GM18861 (cell line): ENCODE data around the gene AKAP8L.
"Not testable (repeated sequence)": the region's sequence is repeated elsewhere in the genome, so short reads cannot be mapped to it uniquely, and the experiment has no call there.

Experiments
- ATAC-seq: cut with Tn5 transposase; IDR thresholded peaks from one replicate; pipeline ENCODE4 v1.9.1; 2021; ENCODE audit not compliant: unreplicated experiment

The AKAP8L gene

DNA sequence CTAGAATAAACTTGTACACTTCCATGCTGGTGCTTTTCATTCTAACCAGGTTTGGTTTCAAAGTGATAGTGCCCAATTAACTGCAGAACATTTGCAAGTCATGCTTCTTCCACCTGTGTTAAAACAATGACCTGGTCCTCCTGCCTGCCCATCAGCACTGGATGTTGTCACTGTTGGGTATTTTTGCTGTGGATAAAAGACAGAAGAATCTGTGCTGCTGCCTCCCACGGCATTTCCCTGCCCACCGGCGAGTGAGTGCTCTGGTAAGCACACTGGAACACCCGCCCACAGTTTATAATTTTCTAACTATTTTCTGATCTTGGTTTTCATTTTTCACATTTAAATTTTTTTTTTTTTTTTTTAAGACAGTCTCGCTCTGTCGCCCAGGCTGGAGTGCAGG is 36.9 kb downstream of the AKAP8L start:
- no peak for ATAC-seq

DNA sequence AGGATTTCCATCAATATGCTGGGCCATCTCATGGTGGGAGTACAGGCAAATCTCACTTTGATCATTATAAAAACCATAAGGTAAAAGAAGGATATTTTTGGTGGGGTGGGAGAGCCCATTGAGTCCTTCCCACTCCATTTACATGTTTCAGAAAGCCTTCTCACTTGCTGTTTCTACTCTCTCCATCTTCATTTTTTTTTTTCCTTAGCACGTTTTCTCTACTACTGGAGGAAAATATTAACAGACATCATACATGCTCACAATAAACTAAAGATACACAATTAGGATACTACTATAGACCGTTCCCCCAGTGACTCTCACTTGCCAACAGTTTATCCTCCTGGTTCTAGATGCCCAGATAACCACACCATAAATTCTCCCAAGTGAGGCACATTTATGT is 37.4 kb downstream of the AKAP8L start:
- ATAC-seq = no peak

DNA sequence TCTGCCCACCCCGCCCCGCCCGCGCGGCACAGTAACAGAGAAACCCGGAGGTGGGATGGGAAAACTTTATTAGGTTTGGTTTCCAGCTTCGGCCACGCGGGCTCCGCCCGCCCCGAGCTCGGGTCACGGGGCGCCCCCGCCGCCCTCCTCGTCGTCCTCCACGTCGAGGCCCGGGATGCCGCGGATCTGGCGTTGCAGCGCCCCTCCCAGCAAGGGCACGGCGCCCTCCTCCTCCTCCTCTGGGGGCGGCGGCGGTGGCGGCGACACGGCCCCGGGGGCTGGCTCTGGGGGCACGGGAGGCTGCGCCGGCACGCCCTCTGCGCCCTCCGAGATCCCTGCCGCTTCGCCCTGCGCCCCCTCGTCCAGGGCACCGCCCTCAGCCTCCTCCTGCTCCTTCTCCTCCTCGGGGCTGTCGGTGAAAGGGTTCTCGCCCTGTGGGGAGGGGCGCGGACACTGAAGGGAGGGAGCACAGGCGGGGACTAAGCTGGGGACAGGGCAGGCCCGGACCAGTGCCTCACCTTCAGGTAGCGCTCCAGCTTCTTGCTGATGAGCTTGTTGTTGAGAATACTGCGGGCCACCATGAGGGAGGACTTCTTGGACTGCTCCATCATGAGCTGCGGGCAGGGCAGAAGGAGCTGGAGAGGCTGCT is 38.7 kb downstream of the AKAP8L start:
- peak; percentile 22 for ATAC-seq

DNA sequence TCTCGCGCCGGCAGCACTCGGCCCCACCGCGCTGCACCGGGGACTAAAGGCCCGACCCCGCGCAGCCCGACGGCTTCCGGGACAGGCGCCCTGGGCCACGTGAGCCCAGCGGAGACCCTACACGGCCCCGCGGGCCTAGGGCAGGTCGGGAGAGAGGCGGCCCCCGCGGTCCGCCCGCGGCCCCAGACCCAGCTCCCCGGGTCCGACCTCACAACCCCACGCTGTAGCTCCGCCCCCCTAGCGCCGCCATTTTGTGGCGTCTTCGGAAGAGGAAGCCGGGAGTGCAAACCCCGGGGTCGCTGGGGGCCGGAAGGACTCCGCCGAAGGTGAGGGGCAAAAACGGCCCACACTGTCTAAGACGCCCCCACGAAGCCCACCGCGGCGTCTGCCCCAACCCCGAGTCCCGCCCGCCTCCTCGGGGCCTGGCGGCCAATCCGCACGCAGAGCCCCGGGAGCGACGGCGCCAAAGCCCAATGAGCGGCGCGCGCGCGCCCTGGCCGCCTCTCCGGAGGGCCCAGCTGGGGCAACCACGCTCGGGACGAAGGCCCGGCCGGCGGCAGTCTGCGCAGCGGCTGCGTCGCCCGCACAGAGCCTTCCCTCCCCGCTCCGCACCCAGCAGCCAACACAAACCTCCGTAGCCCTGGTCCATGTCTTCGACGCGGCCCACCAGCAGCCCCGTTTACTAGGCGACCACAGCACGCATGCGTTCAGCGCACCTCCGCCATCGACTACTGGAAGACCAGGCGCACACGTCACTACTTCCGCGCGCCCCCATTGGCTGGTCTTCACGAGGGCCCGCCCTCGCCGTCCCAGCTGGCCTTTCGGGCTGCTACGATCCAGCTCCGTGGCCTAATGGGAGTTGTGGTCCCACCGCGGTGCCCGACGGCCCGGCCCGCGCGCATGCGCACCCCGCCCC is 39.4 kb downstream of the AKAP8L start, which contains the start of gene AKAP8:
Gene AKAP8, minus strand, starts transcription at position 705 of the 916 bp plus-strand sequence. Its CDS starts 56 bp downstream, at position 649.
- ATAC-seq = peak; percentile 72

DNA sequence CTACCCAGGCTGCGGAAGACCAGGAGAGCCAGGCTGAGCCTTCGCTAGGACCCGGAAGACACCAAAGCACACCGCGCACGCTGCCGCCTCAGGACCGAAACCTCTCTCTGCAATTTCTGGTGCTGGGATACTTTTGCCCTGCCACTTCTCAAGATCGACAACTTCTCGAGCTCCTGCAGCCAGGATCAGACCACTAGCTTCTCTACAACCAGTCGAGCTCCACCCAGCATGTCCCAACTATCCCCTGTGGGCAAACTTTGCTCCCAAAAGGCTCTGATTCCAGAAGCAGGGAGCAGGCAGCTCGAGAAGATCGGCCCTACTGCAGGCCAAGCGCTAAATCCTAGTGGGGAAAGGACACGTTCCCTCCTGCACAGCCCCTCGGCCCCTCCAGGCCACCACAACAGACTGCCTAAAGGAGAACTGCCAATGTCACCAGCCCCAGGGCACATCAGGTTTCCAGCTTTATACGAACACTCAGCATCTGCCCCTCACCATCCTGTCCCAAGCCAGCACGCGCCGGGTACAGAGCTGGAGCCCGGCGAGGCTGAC is 40.2 kb downstream of the AKAP8L start:
- no peak for ATAC-seq

DNA sequence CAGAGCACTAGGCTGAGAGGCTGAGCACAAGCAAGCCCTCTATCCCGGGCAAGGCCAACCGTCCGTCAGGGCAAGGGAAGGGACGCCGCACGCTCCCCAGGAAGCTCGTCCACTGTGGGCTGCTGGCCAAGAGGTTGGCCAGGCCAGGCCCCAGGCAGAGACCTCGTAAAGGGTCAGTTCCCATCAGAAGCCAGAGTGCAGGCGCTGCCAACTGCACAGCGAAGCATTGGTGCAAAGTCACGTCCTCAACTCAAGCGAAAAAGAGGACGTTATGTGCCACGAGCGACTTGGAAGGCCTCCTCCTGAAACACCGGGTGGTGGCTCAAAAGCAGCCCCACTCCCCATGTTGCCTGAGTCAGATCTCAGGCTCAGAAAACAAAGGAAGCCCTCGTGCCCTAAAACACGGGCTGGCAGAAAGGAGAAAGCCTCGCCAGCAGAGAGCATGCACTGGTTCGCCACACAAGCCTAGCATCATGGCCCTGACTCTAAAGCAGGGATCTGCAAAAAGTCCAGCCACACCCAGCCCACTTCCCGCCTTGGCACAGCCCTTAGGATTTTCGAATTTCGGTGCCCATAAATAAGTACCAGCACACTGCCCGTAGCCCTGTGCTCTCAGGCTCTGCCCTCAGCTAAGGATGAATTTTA is 43.9 kb downstream of the AKAP8L start:
- ATAC-seq = no peak

DNA sequence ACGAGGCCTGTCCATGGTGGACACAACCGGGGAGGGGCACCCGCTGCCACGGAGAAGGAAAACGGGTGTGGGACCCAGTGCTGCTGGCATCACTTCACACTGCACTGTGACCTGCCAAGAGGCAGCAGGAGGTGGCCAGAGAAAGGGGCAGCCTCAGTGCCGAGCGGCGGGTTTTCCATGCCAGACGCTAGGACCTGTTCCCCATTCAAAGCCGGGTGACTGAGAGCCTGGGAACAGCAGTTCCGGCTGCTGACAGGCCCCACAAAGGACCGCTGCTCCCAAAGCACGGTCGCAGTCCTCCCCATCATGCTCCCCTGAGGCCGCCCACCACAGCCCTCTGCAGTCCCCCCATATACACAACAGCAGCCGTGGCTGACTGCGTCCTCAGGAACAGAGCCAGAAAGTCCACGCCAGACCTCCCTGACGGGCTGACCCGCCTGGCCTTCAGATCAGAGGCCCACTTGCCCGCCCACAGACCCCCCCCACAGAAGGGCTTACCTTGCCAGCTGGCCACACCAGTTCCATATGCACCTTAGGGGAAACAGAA is 44.6 kb downstream of the AKAP8L start:
- no peak for ATAC-seq

DNA sequence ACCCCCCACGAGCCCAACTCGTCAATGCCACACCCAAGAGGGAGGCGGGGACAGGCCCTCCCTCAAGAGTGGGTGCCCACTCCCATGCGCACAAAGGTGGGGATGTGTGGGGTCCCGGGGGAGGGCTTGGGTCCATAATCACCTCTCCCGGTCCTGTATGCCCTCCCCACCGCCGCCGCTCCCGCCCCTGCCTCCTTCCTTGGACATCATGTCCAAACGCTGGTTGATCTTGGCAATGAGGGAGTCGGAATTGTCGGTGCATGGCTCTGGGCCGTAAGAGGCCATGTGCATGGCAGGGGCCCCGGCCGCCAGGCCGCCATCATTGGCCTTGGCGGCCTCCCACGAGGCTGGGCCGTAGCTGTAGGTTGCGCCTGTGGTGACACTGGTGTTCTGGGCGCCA is 45.1 kb downstream of the AKAP8L start:
- no peak for ATAC-seq

DNA sequence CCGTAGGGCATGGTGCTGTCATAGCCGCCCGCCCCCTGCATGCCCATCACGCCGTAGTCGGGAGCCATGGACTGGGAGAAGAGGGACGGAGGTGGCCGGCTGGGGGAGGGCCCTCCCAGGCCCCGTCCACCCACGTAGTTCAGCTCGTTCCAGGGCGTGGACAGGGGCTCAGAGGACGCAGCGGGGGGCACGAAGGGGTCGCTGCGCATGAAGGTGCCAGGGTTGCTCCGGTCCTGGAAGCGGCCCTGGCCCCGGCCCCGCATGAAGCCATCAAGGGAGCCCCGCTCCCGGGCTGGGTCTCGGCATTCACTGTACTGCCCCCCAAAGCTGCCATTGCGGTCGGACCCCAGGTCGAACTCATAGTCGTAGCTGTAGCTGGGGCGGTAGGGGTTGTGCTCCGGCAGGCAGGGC is 45.9 kb downstream of the AKAP8L start:
- no peak for ATAC-seq

DNA sequence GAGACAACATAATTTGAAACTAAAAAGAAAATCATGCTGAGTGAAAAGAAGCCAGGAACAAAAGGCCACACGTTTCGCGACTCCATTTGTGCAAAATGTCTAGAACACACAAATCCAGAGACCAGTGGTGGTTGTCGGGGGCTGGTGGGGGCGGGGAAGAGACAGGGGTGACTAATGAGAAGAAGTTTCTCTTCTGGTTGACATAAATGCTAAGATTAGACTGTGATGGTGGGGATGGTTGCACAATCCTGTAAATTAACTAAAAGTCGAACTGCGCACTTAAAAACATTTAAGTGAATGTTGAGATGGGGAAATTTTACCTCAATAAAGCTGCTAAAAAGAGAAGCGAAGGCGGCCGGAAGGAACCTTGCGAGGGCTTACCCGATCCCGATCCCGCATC is 46.3 kb downstream of the AKAP8L start:
- ATAC-seq = no peak

DNA sequence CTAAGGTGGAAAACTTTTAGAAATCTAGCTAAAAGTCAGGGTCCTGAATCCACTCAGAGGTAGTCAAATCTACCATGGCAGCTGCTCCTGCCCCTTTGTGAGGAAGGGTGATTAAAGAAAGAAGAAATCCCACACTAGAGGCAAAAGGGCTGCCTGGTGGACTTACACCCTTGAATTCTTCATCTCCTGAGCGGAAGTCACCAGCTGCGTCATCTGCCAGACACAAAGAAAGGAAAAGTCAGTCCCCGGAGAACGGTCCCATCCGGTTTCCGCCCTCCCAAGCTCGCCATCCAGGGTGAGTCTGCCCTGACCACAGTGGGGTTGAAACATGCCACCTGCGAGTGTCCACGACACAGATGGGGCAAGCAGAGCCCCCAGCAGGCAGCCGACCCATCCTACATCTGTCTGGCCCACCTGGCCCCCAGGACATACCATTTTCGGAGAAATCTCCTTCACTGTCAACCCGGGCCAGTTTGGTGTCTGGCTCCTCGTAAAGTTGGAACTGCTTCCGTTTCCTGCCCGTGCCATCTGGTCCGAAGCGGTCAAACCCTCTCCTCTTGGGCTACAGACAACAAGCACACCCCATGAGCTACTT is 46.9 kb downstream of the AKAP8L start:
- ATAC-seq = no peak

DNA sequence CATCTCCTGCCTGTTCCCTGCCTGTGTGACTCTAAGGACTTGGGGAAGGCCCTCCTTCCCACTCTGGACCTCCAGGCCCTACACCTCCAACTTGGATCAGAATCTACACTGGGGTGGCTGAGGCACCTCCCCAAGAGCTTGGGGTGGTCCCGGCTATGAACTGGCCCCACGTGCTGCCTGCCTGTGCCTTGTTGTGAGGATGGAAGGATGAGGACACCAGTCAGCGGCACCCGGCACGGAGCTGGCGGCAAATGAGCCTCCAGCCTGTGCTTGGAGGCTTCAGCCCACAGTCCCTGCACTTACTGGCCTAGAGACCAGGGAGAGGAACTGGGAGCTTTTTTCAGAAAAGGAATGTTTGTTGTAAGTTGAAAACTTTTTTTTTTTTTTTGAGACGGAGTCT is 47.7 kb downstream of the AKAP8L start:
- ATAC-seq = no peak

DNA sequence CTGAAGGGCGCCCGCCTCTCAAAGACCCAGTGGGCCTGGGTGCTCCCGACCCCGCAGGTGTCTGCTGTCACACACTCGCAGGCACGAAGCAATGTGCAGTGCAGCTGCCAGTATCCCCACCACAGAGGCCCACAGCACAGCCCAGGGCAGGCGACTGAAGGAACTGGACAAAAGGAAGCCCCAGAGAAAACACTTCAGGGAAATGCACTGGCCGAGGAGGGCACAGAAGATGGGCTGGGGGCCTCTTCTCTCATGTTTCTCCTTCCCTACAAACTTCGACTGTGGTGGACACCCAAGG is 49.2 kb downstream of the AKAP8L start:
- no peak for ATAC-seq

DNA sequence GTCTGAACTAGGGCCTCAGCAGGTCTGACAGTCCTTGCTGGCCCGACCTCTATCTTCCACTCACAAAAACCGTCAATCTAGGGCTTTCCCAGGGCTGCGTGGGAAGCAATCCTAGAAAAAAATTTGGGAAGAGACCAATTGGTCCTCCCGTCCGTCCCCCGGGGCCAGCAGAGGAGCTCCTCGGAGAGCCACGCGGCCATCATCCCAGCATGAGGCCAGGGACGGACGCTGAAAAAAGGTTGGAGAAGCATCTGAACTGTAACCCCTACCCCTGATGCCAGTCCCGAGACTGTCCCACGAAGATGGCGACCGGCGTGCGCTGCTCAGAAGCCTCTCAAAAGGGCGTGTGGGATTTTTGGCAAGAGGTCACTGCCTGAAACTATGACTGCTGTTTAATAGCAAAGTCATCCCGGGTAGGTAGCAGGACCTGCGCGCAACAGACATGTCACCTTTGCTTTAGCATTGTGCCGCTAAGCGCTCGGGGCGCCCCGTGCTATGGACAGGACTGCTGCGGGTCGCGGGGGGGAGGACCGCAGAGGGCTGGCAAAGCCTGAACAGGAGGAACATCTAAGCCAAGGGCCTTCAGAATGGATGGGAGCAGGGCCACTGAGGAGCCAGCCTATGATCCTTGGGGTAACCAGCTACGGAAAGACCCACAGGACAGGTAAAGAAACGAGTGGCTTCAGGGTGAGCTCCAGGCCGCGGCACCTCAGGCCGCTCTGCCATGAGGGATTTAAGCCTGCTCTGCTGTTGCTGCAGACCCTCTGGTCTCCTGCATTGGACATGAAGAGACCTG is 49.8 kb downstream of the AKAP8L start:
- no peak for ATAC-seq

DNA sequence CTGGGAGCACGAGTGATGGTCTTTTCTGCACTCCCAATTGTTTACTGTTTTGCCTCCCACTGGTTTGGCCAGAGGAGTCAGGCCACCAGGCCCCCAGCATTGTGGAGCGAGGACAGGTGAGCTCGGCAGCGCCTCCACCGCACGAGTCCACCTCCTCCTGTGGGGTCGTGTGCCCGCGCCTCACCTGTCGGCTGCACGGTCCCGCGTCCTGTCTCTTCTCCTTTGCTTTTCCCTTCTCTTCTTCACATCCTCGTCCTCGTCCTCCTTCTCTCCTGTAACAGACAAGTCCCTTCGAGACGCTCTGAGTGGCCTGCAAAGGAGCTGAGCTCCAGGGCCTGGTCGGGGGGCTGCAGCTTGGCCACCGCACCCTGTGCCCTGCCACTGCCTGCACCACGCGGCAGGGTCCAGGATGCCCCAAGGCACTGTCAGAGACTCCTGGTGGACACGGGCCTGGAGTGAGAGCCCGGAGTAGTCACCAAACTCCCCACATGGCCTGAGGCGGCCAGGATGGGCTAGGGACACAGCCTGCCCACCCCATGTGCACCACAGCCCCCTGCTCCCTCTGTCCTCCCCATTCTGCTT is 50.6 kb downstream of the AKAP8L start:
- no peak for ATAC-seq

DNA sequence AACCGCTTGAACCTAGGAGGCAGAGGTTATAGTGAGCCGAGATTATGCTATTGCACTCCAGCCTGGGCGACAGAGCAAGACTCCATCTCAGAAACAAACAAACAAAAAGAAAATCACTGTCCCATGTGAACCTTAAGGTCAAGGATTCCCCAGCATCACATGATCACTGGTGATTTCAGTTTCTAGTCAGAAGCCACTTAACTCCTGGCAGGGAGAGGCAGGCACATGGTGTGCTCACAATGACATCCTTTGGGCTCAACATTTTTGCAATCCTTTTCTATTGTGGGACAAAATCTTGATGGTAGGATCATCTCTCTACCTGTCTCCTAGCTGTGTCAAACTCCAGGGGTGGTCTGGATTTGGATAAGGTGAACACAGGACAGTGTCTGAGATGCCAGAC is 51.3 kb downstream of the AKAP8L start:
- ATAC-seq = no peak

DNA sequence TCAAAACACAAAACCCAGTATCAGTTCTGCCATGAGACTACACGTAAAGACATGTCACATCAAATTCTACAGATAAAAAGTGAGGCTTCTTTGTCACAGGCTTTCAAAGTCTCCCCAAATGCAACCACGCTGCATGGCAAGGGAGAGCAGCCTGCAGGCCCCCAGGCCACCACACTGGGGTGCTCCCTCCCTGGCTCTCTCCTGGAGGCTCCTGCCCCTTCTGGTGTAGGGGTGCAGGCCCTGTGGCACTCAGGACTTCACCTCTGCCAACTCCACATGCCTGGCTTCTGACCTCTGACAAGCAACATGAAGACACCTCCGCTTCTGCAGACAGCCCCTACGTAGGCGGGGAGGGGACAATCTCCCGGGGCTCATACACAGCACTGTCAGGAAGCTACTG is 53.5 kb downstream of the AKAP8L start:
- ATAC-seq = no peak

DNA sequence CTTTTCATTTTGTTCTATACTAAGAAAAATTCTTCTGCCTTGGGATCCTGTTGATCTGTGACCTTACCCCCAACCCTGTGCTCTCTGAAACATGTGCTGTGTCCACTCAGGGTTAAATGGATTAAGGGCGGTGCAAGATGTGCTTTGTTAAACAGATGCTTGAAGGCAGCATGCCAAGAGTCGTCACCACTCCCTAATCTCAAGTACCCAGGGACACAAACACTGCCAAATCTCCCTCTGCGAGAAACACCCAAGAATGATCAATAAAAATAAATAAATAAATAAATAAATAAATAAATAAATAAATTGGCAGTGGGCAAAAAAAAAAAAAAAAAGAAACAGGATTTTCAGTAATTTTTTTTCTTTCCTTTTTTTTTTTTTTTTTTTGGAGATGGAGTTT is 55.0 kb downstream of the AKAP8L start:
- not testable (repeated sequence) for ATAC-seq

DNA sequence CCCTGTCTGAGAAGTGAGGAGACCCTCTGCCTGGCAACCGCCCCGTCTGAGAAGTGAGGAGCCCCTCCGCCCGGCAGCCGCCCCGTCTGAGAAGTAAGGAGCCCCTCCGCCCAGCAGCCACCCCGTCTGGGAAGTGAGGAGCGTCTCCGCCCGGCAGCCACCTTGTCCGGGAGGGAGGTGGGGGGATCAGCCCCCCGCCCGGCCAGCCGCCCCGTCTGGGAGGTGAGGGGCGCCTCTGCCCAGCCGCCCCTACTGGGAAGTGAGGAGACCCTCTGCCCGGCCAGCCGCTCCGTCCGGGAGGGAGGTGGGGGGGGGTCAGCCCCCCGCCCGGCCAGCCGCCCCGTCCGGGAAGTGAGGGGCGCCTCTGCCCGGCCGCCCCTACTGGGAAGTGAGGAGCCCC is 55.7 kb downstream of the AKAP8L start:
- ATAC-seq = not testable (repeated sequence)

DNA sequence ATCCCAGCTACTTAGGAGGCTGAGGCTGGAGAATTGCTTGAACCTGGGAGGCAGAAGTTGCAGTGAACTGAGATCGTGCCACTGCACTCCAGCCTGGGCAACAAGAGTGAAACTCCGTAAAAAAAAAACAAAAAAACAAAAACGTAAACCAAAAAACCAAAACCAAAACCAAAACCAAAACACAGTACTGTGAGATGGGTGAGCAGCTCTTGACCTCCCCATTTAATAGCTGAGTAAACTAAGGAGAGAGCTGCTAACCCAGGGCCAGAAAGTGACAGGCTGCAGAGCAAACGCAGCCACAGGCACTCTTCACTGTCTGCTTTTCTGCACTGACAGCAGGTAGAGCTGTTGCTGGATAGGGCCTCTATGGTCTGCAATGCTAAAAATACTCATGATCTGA is 58.8 kb downstream of the AKAP8L start:
- ATAC-seq = not testable (repeated sequence)
